K562 (cell line): ENCODE measurements around the gene SEC22C. TPM values are rescaled to one million over a fixed set of nuclear protein-coding genes. Genes with fewer than 3 reads are reported as not detected.

ENCODE experiments used
- ATAC-seq: fragments of 200-7000 bp; cut with Tn5 transposase; 3 replicates; pipeline ENCODE4 v1.9.1; 2020; ENCODE audit warnings: moderate library complexity
- BruUV-seq: library from RNA; stranded (reverse); fragments of 400-500 nt; replicated peaks from 2 replicates; lab custom pipeline; 2021; lab: Mats Ljungman, UMichigan
- CTCF ChIA-PET: fragments of 300-600 bp; formaldehyde crosslinking; extraction: SDS; loops from one replicate; lab custom pipeline; 2021; ENCODE audit warnings: low intra/inter-chr PET ratio; lab: Yijun Ruan, JAX
- POLR2A ChIA-PET: fragments of 300-600, 350-650 bp; sonication (Branson Sonifier 250); formaldehyde crosslinking; extraction: SDS; loops from one replicate; lab custom pipeline; 2021; ENCODE audit warnings: antibody characterized with exemption, inconsistent platforms; lab: Yijun Ruan, JAX
- DNase-seq, 4 experiments: peaks; one replicate each; pipeline versions ENCODE4 v3.0.0 to v3.0.0-alpha.2; 2011 to 2018; ENCODE audit warnings: low spot score in 3 of 4, mixed read lengths in 3 of 4; ENCODE audit errors: extremely low read depth in 1 of 4
- FAIRE-seq: peaks from 2 replicates; lab custom pipeline; 2011; peaks lifted over from hg19 to GRCh38; lab: Jason Lieb, UNC
- H2AFZ ChIP-seq: 2 replicates; pipeline ENCODE4 v1.6.0; 2011; ENCODE audit warnings: low read depth, low read length, control low read depth, inconsistent platforms
- H3K27ac ChIP-seq: fragments of 200-600 bp; 3 replicates; pipeline ENCODE4 v1.8.0; 2011; ENCODE audit warnings: low read depth, mild to moderate bottlenecking, control low read depth, inconsistent platforms, low read length, moderate library complexity, mixed read lengths; ENCODE audit errors: extremely low read depth
- H3K27me3 ChIP-seq, 2 experiments: fragments of 300-600 bp in 1 of 2; 2 replicates in 1 of 2; 3 replicates in 1 of 2; pipeline versions ENCODE4 v1.6.0 to v1.8.0; 2011; ENCODE audit warnings: inconsistent platforms in 2 of 2, low read length in 2 of 2, mild to moderate bottlenecking in 1 of 2, mixed read lengths in 1 of 2, moderate library complexity in 1 of 2; ENCODE audit not compliant: control insufficient read depth in 2 of 2, insufficient read depth in 2 of 2
- H3K36me3 ChIP-seq: fragments of 300-600 bp; 3 replicates; pipeline ENCODE4 v1.8.0; 2011; ENCODE audit warnings: mild to moderate bottlenecking, low read length, inconsistent platforms; ENCODE audit not compliant: control insufficient read depth, insufficient read depth
- H3K4me1 ChIP-seq, 2 experiments: fragments of 200-600 bp in 1 of 2; replicated peaks in 1 of 2; 2 replicates in 1 of 2; 3 replicates in 1 of 2; pipeline versions ENCODE4 v1.5.1 to v1.8.0; 2011; ENCODE audit warnings: inconsistent platforms in 2 of 2, low read length in 2 of 2, mild to moderate bottlenecking in 1 of 2, mixed read lengths in 1 of 2, moderate library complexity in 1 of 2; ENCODE audit not compliant: control insufficient read depth in 2 of 2, insufficient read depth in 2 of 2
- H3K4me2 ChIP-seq: 2 replicates; pipeline ENCODE4 v1.6.1; 2011; ENCODE audit warnings: low read length, control low read depth, inconsistent platforms, mixed read lengths; ENCODE audit not compliant: insufficient read depth
- H3K4me3 ChIP-seq: fragments of 200-600 bp; sonication (generic), shearing (Covaris generic); 2 replicates; pipeline ENCODE4 v1.5.1; 2016; ENCODE audit warnings: control low read depth, inconsistent platforms
- H3K79me2 ChIP-seq: fragments of 200-600 bp; 3 replicates; pipeline ENCODE4 v1.8.0; 2011; ENCODE audit warnings: low read length, inconsistent platforms; ENCODE audit not compliant: control insufficient read depth, insufficient read depth
- H3K9ac ChIP-seq, 2 experiments: 2 replicates each; pipeline versions ENCODE4 v1.6.0 to v1.6.1; 2011; ENCODE audit warnings: low read depth in 2 of 2, low read length in 2 of 2, control low read depth in 1 of 2, inconsistent platforms in 1 of 2, mild to moderate bottlenecking in 1 of 2, mixed read lengths in 1 of 2; ENCODE audit not compliant: insufficient read depth in 1 of 2
- H3K9me1 ChIP-seq: one replicate; pipeline ENCODE4 v1.6.0; 2011; ENCODE audit warnings: inconsistent platforms, mild to moderate bottlenecking, low read length, moderate library complexity; ENCODE audit not compliant: control insufficient read depth, insufficient read depth
- H3K9me3 ChIP-seq: replicated peaks from 2 replicates; pipeline ENCODE4 v1.5.1; 2011; ENCODE audit warnings: low read depth, low read length, inconsistent platforms; ENCODE audit not compliant: control insufficient read depth, insufficient read depth
- H4K20me1 ChIP-seq: replicated peaks from 2 replicates; pipeline ENCODE4 v1.6.1; 2011; ENCODE audit warnings: low read length, inconsistent platforms, mixed read lengths; ENCODE audit not compliant: control insufficient read depth, insufficient read depth
- CREB3 ChIP-seq: fragments of 450-650 bp; conservative IDR thresholded peaks from 2 replicates; pipeline ENCODE4 v1.6.1; 2016; ENCODE audit warnings: missing genetic modification characterization, low read depth, mild to moderate bottlenecking, missing compliant biosample characterization, moderate library complexity
- JUNB ChIP-seq: fragments of 450-650 bp; formaldehyde crosslinking; conservative IDR thresholded peaks from 2 replicates; pipeline ENCODE4 v1.4.0; 2020; ENCODE audit warnings: mild to moderate bottlenecking
- KDM2B ChIP-seq: fragments of 250-450 bp; sonication (Bioruptor Pico); IDR thresholded peaks from 2 replicates; pipeline ENCODE4 v1.8.0; 2021; ENCODE audit warnings: mild to moderate bottlenecking, moderate library complexity
- NKRF ChIP-seq: fragments of 450-650 bp; IDR thresholded peaks from 2 replicates; pipeline ENCODE4 v1.6.1; 2016; ENCODE audit warnings: borderline replicate concordance
- PKNOX1 ChIP-seq: fragments of 450-650 bp; IDR thresholded peaks from 2 replicates; pipeline ENCODE4 v1.6.1; 2016
- SMARCB1 ChIP-seq: IDR thresholded peaks from 2 replicates; pipeline ENCODE4 v1.6.1; 2011; ENCODE audit warnings: improper control_type of control experiment, low read depth; ENCODE audit not compliant: insufficient read length
- SRSF7 ChIP-seq: fragments of 200-400 bp; formaldehyde crosslinking; optimal IDR thresholded peaks from 2 replicates; pipeline ENCODE3; 2017; ENCODE audit warnings: mild to moderate bottlenecking, low read depth, low read length
- ZFP36 ChIP-seq: fragments of 150-350 bp; IDR thresholded peaks from 2 replicates; pipeline ENCODE4 v1.6.1; 2018; ENCODE audit warnings: low read length, low read depth; ENCODE audit not compliant: partially characterized antibody
- ZNF143 ChIP-seq: sonication (generic); formaldehyde crosslinking; IDR thresholded peaks from 2 replicates; pipeline ENCODE4 v1.9.0; 2022; ENCODE audit warnings: mild to moderate bottlenecking, missing genetic modification reagents
- ZNF668 ChIP-seq: fragments of 250-450 bp; sonication (Bioruptor Pico); IDR thresholded peaks from 2 replicates; pipeline ENCODE4 v1.8.0; 2022; ENCODE audit warnings: mild to moderate bottlenecking, inconsistent platforms
- ZNF695 ChIP-seq: fragments of 450-650 bp; formaldehyde crosslinking; IDR thresholded peaks from 2 replicates; pipeline ENCODE4 v1.4.0; 2020; ENCODE audit warnings: mild to moderate bottlenecking, moderate library complexity
- WGBS: fragments of 100-300 bp; shearing (Covaris generic); methylation state at CpG from one replicate; pipeline ENCODE4 v1.1.6; 2016; ENCODE audit warnings: low coverage, mixed read lengths; ENCODE audit not compliant: insufficient coverage; ENCODE audit errors: missing lambda C conversion rate; 5-methylcytosine and 5-hydroxymethylcytosine counted together
- in situ Hi-C: fragments of 300-500 bp; cut with MboI; formaldehyde crosslinking; loops from 4 replicates; pipeline ENCODE4 v1.15.0; 2018; ENCODE audit warnings: inconsistent platforms, mixed read lengths
- intact Hi-C: fragments of 100-400 bp; cut with micrococcal nuclease; formaldehyde crosslinking; loops from 2 replicates; pipeline ENCODE4 v1.14.2; 2022
- polyA plus RNA-seq, 8 experiments: library from polyadenylated mRNA; depleted of rRNA in 4 of 8; stranded (reverse) in 5 of 8; unstranded in 3 of 8; fragments of >200 nt; fragmentation: Nextera tagmentation in 2 of 8; fragmentation: Illumina TruSeq in 1 of 8; extraction: Ambion mirVana in 2 of 8; extraction: Trizol in 1 of 8; gene quantifications; 2 replicates each; pipeline versions ENCODE4 v1.2.1 to v1.2.3, GENCODE V29; 2011 to 2014; ENCODE audit warnings: inconsistent platforms in 1 of 8, missing spikeins in 1 of 8
- total RNA-seq, 7 experiments: library from RNA; depleted of rRNA in 6 of 7; stranded (reverse); fragments of >200 nt in 6 of 7; fragmentation: Illumina TruSeq in 2 of 7; extraction: Trizol in 2 of 7; gene quantifications; 2 replicates each; pipeline versions ENCODE4 v1.2.1 to v1.2.3, GENCODE V29; 2011 to 2021; ENCODE audit warnings: low replicate concordance in 1 of 7
- TF ChIP-seq, protein P1 (sequence below): sonication (generic); IDR thresholded peaks from 2 replicates; pipeline ENCODE4 v1.6.1; 2016
- TF ChIP-seq, protein P2 (sequence below): sonication (generic); formaldehyde crosslinking; IDR thresholded peaks from 2 replicates; pipeline ENCODE4 v1.8.0; 2022; ENCODE audit warnings: mild to moderate bottlenecking, missing genetic modification reagents

The SEC22C gene
- total and polyA plus RNA-seq, 9 of the 15 experiments (the other 6 are each of a cell fraction or from before 2014, with no cell fraction given), result 35.6 to 68.4 (median 50.7) TPM

GRCh38 chr3:42498034-42498433 is 83.7 kb downstream of the SEC22C start:
- Histone ChIP-seq H3K27me3 (peaks cover 27 to 54% of the 10 kb centered on the region in 2 experiments), H3K79me2 (no peaks in the 10 kb centered on the region), H3K9me3 (no peaks in the 10 kb centered on the region), H3K4me2 (no peak overlapping the region), H2AFZ (no peak overlapping the region), H3K9ac (no peak overlapping the region), H3K4me3 (no peak overlapping the region), H3K9me1 (no peaks in the 10 kb centered on the region), H3K36me3 (no peaks in the 10 kb centered on the region), H4K20me1 (peaks cover 20% of the 10 kb centered on the region), H3K4me1 (peaks cover 0 to 23% of the 10 kb centered on the region in 2 experiments; a peak in 4 of 5 replicates), H3K27ac (no peak overlapping the region)
- ATAC-seq (no peak), FAIRE-seq (no peak), DNase-seq (no peak)
- intact Hi-C loops, result no loop called here
- ChIA-PET CTCF (no interaction called here), POLR2A (interaction anchor here (0.8 to 1.4 kb wide), 2 partner anchors 8 to 11 kb away, joined by 4 to 8 read pairs; no protein-coding TSS in a partner anchor)
- in situ Hi-C loops, result no loop called here
- WGBS, result 0% methylated on average over 1 of the region's 1 CpG
- BruUV-seq, result no TSS peak
- no peak for TF ChIP-seq ZNF695 (CRISPR knock-in tag)
- no peak for TF ChIP-seq PKNOX1
- TF ChIP-seq, protein P1, sequence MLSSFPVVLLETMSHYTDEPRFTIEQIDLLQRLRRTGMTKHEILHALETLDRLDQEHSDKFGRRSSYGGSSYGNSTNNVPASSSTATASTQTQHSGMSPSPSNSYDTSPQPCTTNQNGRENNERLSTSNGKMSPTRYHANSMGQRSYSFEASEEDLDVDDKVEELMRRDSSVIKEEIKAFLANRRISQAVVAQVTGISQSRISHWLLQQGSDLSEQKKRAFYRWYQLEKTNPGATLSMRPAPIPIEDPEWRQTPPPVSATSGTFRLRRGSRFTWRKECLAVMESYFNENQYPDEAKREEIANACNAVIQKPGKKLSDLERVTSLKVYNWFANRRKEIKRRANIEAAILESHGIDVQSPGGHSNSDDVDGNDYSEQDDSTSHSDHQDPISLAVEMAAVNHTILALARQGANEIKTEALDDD, result no peak
- TF ChIP-seq SMARCB1, result no peak
- TF ChIP-seq SRSF7, result no peak
- TF ChIP-seq CREB3, result no peak
- TF ChIP-seq, protein P2, sequence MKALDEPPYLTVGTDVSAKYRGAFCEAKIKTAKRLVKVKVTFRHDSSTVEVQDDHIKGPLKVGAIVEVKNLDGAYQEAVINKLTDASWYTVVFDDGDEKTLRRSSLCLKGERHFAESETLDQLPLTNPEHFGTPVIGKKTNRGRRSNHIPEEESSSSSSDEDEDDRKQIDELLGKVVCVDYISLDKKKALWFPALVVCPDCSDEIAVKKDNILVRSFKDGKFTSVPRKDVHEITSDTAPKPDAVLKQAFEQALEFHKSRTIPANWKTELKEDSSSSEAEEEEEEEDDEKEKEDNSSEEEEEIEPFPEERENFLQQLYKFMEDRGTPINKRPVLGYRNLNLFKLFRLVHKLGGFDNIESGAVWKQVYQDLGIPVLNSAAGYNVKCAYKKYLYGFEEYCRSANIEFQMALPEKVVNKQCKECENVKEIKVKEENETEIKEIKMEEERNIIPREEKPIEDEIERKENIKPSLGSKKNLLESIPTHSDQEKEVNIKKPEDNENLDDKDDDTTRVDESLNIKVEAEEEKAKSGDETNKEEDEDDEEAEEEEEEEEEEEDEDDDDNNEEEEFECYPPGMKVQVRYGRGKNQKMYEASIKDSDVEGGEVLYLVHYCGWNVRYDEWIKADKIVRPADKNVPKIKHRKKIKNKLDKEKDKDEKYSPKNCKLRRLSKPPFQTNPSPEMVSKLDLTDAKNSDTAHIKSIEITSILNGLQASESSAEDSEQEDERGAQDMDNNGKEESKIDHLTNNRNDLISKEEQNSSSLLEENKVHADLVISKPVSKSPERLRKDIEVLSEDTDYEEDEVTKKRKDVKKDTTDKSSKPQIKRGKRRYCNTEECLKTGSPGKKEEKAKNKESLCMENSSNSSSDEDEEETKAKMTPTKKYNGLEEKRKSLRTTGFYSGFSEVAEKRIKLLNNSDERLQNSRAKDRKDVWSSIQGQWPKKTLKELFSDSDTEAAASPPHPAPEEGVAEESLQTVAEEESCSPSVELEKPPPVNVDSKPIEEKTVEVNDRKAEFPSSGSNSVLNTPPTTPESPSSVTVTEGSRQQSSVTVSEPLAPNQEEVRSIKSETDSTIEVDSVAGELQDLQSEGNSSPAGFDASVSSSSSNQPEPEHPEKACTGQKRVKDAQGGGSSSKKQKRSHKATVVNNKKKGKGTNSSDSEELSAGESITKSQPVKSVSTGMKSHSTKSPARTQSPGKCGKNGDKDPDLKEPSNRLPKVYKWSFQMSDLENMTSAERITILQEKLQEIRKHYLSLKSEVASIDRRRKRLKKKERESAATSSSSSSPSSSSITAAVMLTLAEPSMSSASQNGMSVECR, result no peak
- TF ChIP-seq JUNB (CRISPR knock-in tag), result no peak
- no peak for TF ChIP-seq KDM2B
- no peak for TF ChIP-seq ZFP36
- TF ChIP-seq NKRF, result no peak
- TF ChIP-seq ZNF143, result no peak
- TF ChIP-seq ZNF668 (CRISPR knock-in tag), result no peak
